ENCODE results near the gene PSMF1.

DNA sequence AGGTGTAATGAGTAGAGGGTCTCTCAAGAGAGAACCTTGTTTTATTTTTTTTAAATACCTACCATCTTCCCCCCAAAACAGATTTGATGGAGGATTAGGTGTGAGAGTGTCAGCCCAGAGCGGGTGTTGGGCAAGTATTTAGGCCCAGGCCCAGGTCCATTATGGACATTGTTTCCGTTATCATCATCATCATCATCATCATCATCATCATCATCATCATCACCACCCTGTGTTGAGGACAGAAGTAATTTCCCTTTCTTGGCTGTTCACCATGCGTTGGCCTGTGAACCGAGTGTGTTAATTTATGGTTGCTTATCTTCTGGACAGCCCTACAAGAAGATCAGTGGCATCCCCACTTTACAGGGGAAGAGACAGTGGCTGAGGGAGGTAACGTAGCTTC is 28.6 kb downstream of the PSMF1 start:
- TF ChIP-seq, protein P1, sequence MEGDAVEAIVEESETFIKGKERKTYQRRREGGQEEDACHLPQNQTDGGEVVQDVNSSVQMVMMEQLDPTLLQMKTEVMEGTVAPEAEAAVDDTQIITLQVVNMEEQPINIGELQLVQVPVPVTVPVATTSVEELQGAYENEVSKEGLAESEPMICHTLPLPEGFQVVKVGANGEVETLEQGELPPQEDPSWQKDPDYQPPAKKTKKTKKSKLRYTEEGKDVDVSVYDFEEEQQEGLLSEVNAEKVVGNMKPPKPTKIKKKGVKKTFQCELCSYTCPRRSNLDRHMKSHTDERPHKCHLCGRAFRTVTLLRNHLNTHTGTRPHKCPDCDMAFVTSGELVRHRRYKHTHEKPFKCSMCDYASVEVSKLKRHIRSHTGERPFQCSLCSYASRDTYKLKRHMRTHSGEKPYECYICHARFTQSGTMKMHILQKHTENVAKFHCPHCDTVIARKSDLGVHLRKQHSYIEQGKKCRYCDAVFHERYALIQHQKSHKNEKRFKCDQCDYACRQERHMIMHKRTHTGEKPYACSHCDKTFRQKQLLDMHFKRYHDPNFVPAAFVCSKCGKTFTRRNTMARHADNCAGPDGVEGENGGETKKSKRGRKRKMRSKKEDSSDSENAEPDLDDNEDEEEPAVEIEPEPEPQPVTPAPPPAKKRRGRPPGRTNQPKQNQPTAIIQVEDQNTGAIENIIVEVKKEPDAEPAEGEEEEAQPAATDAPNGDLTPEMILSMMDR (IDR thresholded peaks at IDR 0.05) = no peak
- TF ChIP-seq POLR2A (IDR thresholded peaks at IDR 0.05) = no peak
